GM19043 (cell line): ENCODE measurements around the gene ITGB4.
"Not testable (repeated sequence)": the region's sequence is repeated elsewhere in the genome, so short reads cannot be mapped to it uniquely, and the experiment has no call there.

Experiments
- ATAC-seq: cut with Tn5 transposase; IDR thresholded peaks from one replicate; pipeline ENCODE4 v1.9.1; 2021; ENCODE audit warnings: low read depth; ENCODE audit not compliant: unreplicated experiment

The ITGB4 gene

GRCh38 chr17:75751676-75752404 lies 30.6 kb downstream of the ITGB4 start:
- no peak for ATAC-seq

- no peak for ATAC-seq
These were observed 31.1 kb downstream of the ITGB4 start for GRCh38 chr17:75752405-75752709.

- ATAC-seq: no peak
These were observed 31.7 kb downstream of the ITGB4 start for GRCh38 chr17:75752802-75753513.

GRCh38 chr17:75753514-75754377 lies 32.5 kb downstream of the ITGB4 start:
- ATAC-seq: no peak

- no peak for ATAC-seq
These were observed 33.3 kb downstream of the ITGB4 start for GRCh38 chr17:75754378-75755204.

- ATAC-seq: no peak
These were observed 34.1 kb downstream of the ITGB4 start for GRCh38 chr17:75755205-75755901.

GRCh38 chr17:75755990-75756389 lies 34.7 kb downstream of the ITGB4 start:
- ATAC-seq: no peak

GRCh38 chr17:75756451-75757085 lies 35.3 kb downstream of the ITGB4 start:
- no peak for ATAC-seq

- ATAC-seq: no peak
These were observed 35.9 kb downstream of the ITGB4 start for GRCh38 chr17:75757086-75757681.

- ATAC-seq: no peak
These were observed 37.1 kb downstream of the ITGB4 start for GRCh38 chr17:75758131-75758905.

- ATAC-seq: no peak
These were observed 38.2 kb downstream of the ITGB4 start for GRCh38 chr17:75759457-75759856.

GRCh38 chr17:75759978-75760640 lies 38.9 kb downstream of the ITGB4 start:
- not testable (repeated sequence) for ATAC-seq

GRCh38 chr17:75762513-75763268 lies 41.4 kb downstream of the ITGB4 start:
- ATAC-seq: no peak

GRCh38 chr17:75763269-75763607 lies 42.0 kb downstream of the ITGB4 start:
- no peak for ATAC-seq

- no peak for ATAC-seq
These were observed 42.6 kb downstream of the ITGB4 start for GRCh38 chr17:75763613-75764416.

GRCh38 chr17:75764417-75764710 lies 43.1 kb downstream of the ITGB4 start:
- ATAC-seq: no peak
